Neuronal stem cell (in vitro differentiated cells): ENCODE results near the gene URM1.
"Not testable (repeated sequence)": the region's sequence is repeated elsewhere in the genome, so short reads cannot be mapped to it uniquely, and the experiment has no call there.

ENCODE experiments used
- DNase-seq: peaks from one replicate; pipeline ENCODE4 v3.0.0-alpha.2; 2013; ENCODE audit warnings: low spot score
- H2AFZ ChIP-seq: one replicate; pipeline ENCODE4 v1.6.1; 2013; ENCODE audit warnings: mild to moderate bottlenecking, low read length, inconsistent platforms
- H2AK5ac ChIP-seq: 2 replicates; pipeline ENCODE4 v1.6.1; 2013; ENCODE audit warnings: low read depth, mild to moderate bottlenecking, inconsistent platforms, low read length, moderate library complexity, mixed read lengths
- H2BK120ac ChIP-seq: 2 replicates; pipeline ENCODE4 v1.6.1; 2013; ENCODE audit warnings: low read depth, mild to moderate bottlenecking, inconsistent platforms, low read length, moderate library complexity, mixed read lengths
- H2BK12ac ChIP-seq: one replicate; pipeline ENCODE4 v1.6.1; 2013; ENCODE audit warnings: low read length, inconsistent platforms
- H2BK15ac ChIP-seq: 2 replicates; pipeline ENCODE4 v1.6.1; 2013; ENCODE audit warnings: mild to moderate bottlenecking, low read length, inconsistent platforms, mixed read lengths
- H2BK5ac ChIP-seq: one replicate; pipeline ENCODE4 v1.6.1; 2013; ENCODE audit warnings: inconsistent platforms, mild to moderate bottlenecking, low read length, moderate library complexity
- H3K14ac ChIP-seq: one replicate; pipeline ENCODE4 v1.6.1; 2013; ENCODE audit warnings: low read length, inconsistent platforms
- H3K18ac ChIP-seq: 2 replicates; pipeline ENCODE4 v1.6.1; 2013; ENCODE audit warnings: low read length, inconsistent platforms
- H3K23ac ChIP-seq: 2 replicates; pipeline ENCODE4 v1.6.1; 2013; ENCODE audit warnings: low read depth, mild to moderate bottlenecking, mixed read lengths, low read length, inconsistent platforms; ENCODE audit not compliant: poor library complexity
- H3K27ac ChIP-seq: replicated peaks from 3 replicates; pipeline ENCODE4 v1.5.1; 2013; ENCODE audit warnings: low read length, inconsistent platforms
- H3K27me3 ChIP-seq, 3 experiments: 2 replicates each; pipeline ENCODE4 v1.6.1; 2013; ENCODE audit warnings: low read length in 3 of 3, mild to moderate bottlenecking in 2 of 3, inconsistent platforms in 1 of 3, low read depth in 1 of 3, mixed read lengths in 1 of 3, moderate library complexity in 1 of 3; ENCODE audit not compliant: control insufficient read depth in 3 of 3, insufficient read depth in 3 of 3
- H3K36me3 ChIP-seq, 2 donors: replicated peaks in 1 of 2; 2 replicates each; pipeline ENCODE4 v1.6.1; 2013; ENCODE audit warnings: low read length in 2 of 2; ENCODE audit not compliant: control insufficient read depth in 2 of 2, insufficient read depth in 2 of 2
- H3K4ac ChIP-seq: 2 replicates; pipeline ENCODE4 v1.6.1; 2013; ENCODE audit warnings: inconsistent platforms, mild to moderate bottlenecking, low read length, moderate library complexity
- H3K4me1 ChIP-seq, 2 donors: 1 replicate in 1 of 2; 2 replicates in 1 of 2; pipeline ENCODE4 v1.6.1; 2013; ENCODE audit warnings: low read length in 2 of 2, low read depth in 1 of 2; ENCODE audit not compliant: control insufficient read depth in 2 of 2, insufficient read depth in 1 of 2
- H3K4me2 ChIP-seq: one replicate; pipeline ENCODE4 v1.6.1; 2013; ENCODE audit warnings: mild to moderate bottlenecking, low read length, inconsistent platforms; ENCODE audit not compliant: insufficient read depth, poor library complexity, severe bottlenecking
- H3K4me3 ChIP-seq, 2 donors: 2 replicates each; pipeline ENCODE4 v1.5.1; 2013; ENCODE audit warnings: low read length in 2 of 2, mild to moderate bottlenecking in 2 of 2, inconsistent platforms in 1 of 2, moderate library complexity in 1 of 2
- H3K79me1 ChIP-seq: one replicate; pipeline ENCODE4 v1.6.1; 2013; ENCODE audit warnings: low read depth, mild to moderate bottlenecking, inconsistent platforms, low read length, moderate library complexity
- H3K9ac ChIP-seq: one replicate; pipeline ENCODE4 v1.6.1; 2013; ENCODE audit warnings: mild to moderate bottlenecking, low read depth, low read length, inconsistent platforms; ENCODE audit not compliant: poor library complexity
- H3K9me3 ChIP-seq, 2 donors: replicated peaks in 1 of 2; 2 replicates each; pipeline versions ENCODE3 to v1.6.1; 2013; ENCODE audit warnings: low read length in 2 of 2, mild to moderate bottlenecking in 2 of 2, inconsistent platforms in 1 of 2, low read depth in 1 of 2, mixed read lengths in 1 of 2, moderate library complexity in 1 of 2; ENCODE audit not compliant: control insufficient read depth in 2 of 2, insufficient read depth in 1 of 2
- H4K8ac ChIP-seq: one replicate; pipeline ENCODE4 v1.6.1; 2013; ENCODE audit warnings: low read depth, mild to moderate bottlenecking, inconsistent platforms, low read length, moderate library complexity
- H4K91ac ChIP-seq: one replicate; pipeline ENCODE4 v1.6.1; 2013; ENCODE audit warnings: low read length, low read depth, mild to moderate bottlenecking, inconsistent platforms; ENCODE audit not compliant: poor library complexity
- WGBS, 2 donors: extraction: QIAGEN DNeasy Blood & Tissue Kit; methylation state at CpG; one replicate each; pipeline ENCODE4 v1.1.7; 2013; ENCODE audit warnings: missing lambda C conversion rate in 2 of 2, mixed read lengths in 1 of 2; ENCODE audit not compliant: insufficient read length in 2 of 2, insufficient replicate concordance in 1 of 2; ENCODE audit errors: extremely low coverage in 2 of 2; 5-methylcytosine and 5-hydroxymethylcytosine counted together

URM1 gene

DNA sequence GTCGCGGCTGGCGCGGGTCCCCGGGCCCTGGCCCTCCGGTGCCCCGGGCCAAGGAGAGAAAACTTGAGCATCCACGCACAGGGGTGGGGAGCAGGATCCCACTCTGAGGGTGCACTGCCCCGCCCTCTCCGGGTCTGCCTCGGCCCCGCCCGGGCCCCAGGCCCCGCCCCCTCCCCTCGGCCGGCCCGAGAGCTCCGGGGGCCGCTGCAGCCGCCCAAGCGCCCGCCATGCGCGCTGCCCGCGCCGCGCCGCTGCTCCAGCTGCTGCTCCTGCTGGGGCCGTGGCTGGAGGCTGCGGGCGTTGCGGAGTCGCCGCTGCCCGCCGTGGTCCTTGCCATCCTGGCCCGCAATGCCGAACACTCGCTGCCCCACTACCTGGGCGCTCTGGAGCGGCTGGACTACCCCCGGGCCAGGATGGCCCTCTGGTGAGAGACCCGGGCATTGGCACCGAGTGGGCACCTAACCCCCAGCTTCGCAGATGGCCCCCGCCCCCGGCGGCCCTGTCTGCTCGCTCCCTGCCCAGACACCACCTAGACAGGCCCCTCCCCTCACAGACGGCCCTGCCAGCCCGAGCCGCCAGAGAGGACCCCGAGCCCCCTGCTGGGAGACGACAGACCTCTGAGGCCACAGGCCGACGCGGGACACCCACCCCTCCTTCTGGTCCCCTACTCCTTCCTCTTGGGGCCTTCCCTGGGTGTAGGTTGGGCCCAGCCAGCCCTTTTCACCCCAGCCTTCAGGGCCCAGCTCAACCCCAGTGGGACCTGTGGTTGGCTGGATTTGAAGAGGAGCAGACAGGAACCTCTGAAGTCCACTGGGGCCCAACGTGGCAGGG lies 49.7 kb downstream of the URM1 start, which contains the start of gene CERCAM:
Gene CERCAM, plus strand, starts transcription at position 207 of the 831 bp plus-strand sequence. Its CDS starts 21 bp downstream, at position 228.
- H3K23ac ChIP-seq, result peak within 1 kb of the TSS; percentile 95
- peak within 1 kb of the TSS; percentile 81 for H3K9ac ChIP-seq
- peak within 1 kb of the TSS; percentile 97 for H3K4me2 ChIP-seq
- WGBS, 2 donors, result no CpG with 5 or more reads among the region's 59 CpGs
- peaks cover 0 to 2% of the 10 kb centered on the region in 2 donors for H3K9me3 ChIP-seq
- H3K4me3 ChIP-seq, result peak within 1 kb of the TSS; percentile 82 to 88
- peaks cover 0 to 14% of the 10 kb centered on the region in 2 donors for H3K36me3 ChIP-seq
- peak within 1 kb of the TSS; percentile 100 for H2AFZ ChIP-seq
- H3K4me1 ChIP-seq, result peaks cover 7 to 15% of the 10 kb centered on the region in 2 donors
- peak within 1 kb of the TSS; percentile 84 for H2BK12ac ChIP-seq
- H4K91ac ChIP-seq, result no peak within 1 kb of the TSS
- H3K27me3 ChIP-seq, result peaks cover 0 to 62% (median 15%) of the 10 kb centered on the region in 3 experiments
- peak within 1 kb of the TSS; percentile 75 for H2BK5ac ChIP-seq
- peak within 1 kb of the TSS; percentile 47 for H2BK120ac ChIP-seq
- H3K14ac ChIP-seq, result peak within 1 kb of the TSS; percentile 98
- peak within 1 kb of the TSS; percentile 83 for H2AK5ac ChIP-seq
- peak within 1 kb of the TSS; percentile 43 for H4K8ac ChIP-seq
- H3K79me1 ChIP-seq, result peaks cover 3% of the 10 kb centered on the region
- peak; percentile 48 for DNase-seq
- peak within 1 kb of the TSS; percentile 96 for H3K18ac ChIP-seq
- peak within 1 kb of the TSS; percentile 85 for H2BK15ac ChIP-seq
- H3K4ac ChIP-seq, result no peak within 1 kb of the TSS
- no peak within 1 kb of the TSS for H3K27ac ChIP-seq

DNA sequence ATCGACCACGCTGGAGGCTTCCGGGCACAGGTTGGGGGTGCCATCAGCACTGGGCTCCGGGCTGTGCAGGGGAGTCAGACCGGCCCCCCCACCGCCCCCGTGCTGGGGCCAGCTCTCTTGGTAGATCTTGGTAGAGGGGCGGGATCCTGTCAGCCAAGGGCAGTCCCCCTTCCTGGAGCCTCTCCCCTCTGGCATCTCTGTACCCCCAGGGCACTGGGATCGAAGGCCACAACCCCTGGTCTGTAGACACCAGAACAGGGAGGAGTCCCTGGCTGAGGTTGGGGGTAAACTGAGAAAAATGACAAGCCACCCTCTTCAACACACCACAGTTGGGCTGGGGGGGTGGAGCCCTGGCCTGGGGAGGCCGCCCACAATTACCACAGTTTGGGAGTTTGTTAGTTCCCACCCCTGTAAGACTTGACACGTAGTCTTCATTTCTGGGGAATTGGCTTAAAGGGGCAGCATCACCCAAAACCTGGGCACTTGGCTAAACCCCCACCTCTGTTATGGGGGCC lies 50.4 kb downstream of the URM1 start:
- Histone ChIP-seq H3K23ac (peak overlapping the region; percentile 80), H2AK5ac (peak overlapping the region; percentile 83), H3K27me3 (peaks cover 0 to 56% (median 15%) of the 10 kb centered on the region in 3 experiments), H2BK12ac (no peak overlapping the region), H2BK15ac (no peak overlapping the region), H3K4ac (no peak overlapping the region), H3K27ac (no peak overlapping the region), H2AFZ (peak overlapping the region; percentile 100), H4K8ac (no peak overlapping the region), H3K14ac (no peak overlapping the region), H3K9ac (no peak overlapping the region), H2BK120ac (peak overlapping the region; percentile 9), H3K79me1 (peaks cover 3% of the 10 kb centered on the region), H3K36me3 (peaks cover 0 to 14% of the 10 kb centered on the region in 2 donors), H3K4me1 (peaks cover 4 to 11% of the 10 kb centered on the region in 2 donors), H3K9me3 (peaks cover 0 to 2% of the 10 kb centered on the region in 2 donors), H3K4me3 (peak overlapping the region in 1 of 2 donors; percentile 82), H3K4me2 (peak overlapping the region; percentile 97), H2BK5ac (peak overlapping the region; percentile 5), H4K91ac (no peak overlapping the region), H3K18ac (peak overlapping the region; percentile 59)
- DNase-seq, result no peak
- no CpG with 5 or more reads among the region's 11 CpGs for WGBS, 2 donors

GRCh38 chr9:128422022-128422782 lies 51.0 kb downstream of the URM1 start:
- peak overlapping the region; percentile 9 for H2BK120ac ChIP-seq
- not testable (repeated sequence) for H3K14ac ChIP-seq, H3K27ac ChIP-seq, DNase-seq, H3K4me3 ChIP-seq, H3K9me3 ChIP-seq, H3K23ac ChIP-seq, H2BK15ac ChIP-seq, H3K79me1 ChIP-seq, H3K18ac ChIP-seq, H4K91ac ChIP-seq, H4K8ac ChIP-seq, H2AK5ac ChIP-seq, H3K4ac ChIP-seq, H3K4me2 ChIP-seq, H3K9ac ChIP-seq, H2BK12ac ChIP-seq, H2AFZ ChIP-seq
- H2BK5ac ChIP-seq, result peak overlapping the region; percentile 5
- peaks cover 0 to 50% (median 15%) of the 10 kb centered on the region in 3 experiments for H3K27me3 ChIP-seq
- no CpG with 5 or more reads among the region's 13 CpGs for WGBS, 2 donors
- peaks cover 0 to 17% of the 10 kb centered on the region in 2 donors for H3K36me3 ChIP-seq
- H3K4me1 ChIP-seq, result peaks cover 4 to 10% of the 10 kb centered on the region in 2 donors
